Ovary (tissue), 3 donors: ENCODE measurements around the gene JAK1.

Source experiments
- POLR2A ChIP-seq: fragments of 450-650 bp; IDR thresholded peaks from one replicate; pipeline ENCODE4 v1.6.1; 2017; ENCODE audit warnings: antibody characterized with exemption, mild to moderate bottlenecking, moderate library complexity
- TF ChIP-seq, protein P1 (sequence below), 3 donors: fragments of 450-650 bp in 2 of 3; fragments of 200-600 bp in 1 of 3; IDR thresholded peaks; one replicate each; pipeline versions ENCODE4 v1.5.1 to v1.8.0; 2016 to 2022; ENCODE audit warnings: antibody characterized with exemption in 3 of 3, mild to moderate bottlenecking in 1 of 3
- donor health status: DM: no; HTN: no; CAD: no.

DNA sequence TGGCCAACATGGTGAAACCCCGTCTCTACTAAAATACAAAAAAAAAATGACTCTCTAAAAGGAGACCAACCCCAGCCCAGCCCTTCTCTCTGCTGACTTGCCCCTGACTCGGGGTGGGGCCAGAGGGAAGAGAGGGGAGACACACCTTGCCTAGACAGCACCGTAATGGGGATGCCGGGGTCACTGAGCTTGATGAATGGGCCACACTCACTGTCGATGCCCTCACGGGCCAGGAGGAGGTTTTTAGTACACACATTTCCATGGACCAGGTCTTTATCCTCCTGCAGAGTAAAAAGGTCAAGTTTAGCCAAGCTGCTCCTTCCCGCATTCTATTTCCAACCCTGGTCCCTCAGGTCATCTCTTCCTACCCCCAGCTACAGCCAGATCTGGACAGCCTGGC is 121.7 kb downstream of the JAK1 start:
- no peak for TF ChIP-seq POLR2A
- TF ChIP-seq, protein P1, sequence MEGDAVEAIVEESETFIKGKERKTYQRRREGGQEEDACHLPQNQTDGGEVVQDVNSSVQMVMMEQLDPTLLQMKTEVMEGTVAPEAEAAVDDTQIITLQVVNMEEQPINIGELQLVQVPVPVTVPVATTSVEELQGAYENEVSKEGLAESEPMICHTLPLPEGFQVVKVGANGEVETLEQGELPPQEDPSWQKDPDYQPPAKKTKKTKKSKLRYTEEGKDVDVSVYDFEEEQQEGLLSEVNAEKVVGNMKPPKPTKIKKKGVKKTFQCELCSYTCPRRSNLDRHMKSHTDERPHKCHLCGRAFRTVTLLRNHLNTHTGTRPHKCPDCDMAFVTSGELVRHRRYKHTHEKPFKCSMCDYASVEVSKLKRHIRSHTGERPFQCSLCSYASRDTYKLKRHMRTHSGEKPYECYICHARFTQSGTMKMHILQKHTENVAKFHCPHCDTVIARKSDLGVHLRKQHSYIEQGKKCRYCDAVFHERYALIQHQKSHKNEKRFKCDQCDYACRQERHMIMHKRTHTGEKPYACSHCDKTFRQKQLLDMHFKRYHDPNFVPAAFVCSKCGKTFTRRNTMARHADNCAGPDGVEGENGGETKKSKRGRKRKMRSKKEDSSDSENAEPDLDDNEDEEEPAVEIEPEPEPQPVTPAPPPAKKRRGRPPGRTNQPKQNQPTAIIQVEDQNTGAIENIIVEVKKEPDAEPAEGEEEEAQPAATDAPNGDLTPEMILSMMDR (IDR thresholded peaks at IDR 0.05), result no peak
